Activated naive CD8-positive, alpha-beta T cell treated with anti-CD3 and anti-CD28 coated beads for 36 hours (primary cell): ENCODE data around the gene ANKRD44. TPM values are rescaled to one million over a fixed set of nuclear protein-coding genes. Genes with fewer than 3 reads are reported as not detected.

Experiments
- DNase-seq: peaks from one replicate; pipeline ENCODE4 v3.0.0; 2021
- H3K27ac Mint-ChIP-seq: one replicate; pipeline ENCODE4 v1.8.0; 2022; ENCODE audit warnings: mild to moderate bottlenecking, moderate library complexity, mixed read lengths
- H3K27me3 Mint-ChIP-seq: one replicate; pipeline ENCODE4 v1.8.0; 2022; ENCODE audit warnings: mild to moderate bottlenecking, mixed read lengths
- H3K36me3 Mint-ChIP-seq: one replicate; pipeline ENCODE4 v1.8.0; 2021; ENCODE audit warnings: mild to moderate bottlenecking, mixed read lengths
- H3K4me1 Mint-ChIP-seq: one replicate; pipeline ENCODE4 v1.8.0; 2021; ENCODE audit warnings: mixed read lengths
- H3K4me3 Mint-ChIP-seq: one replicate; pipeline ENCODE4 v1.8.0; 2022; ENCODE audit warnings: mild to moderate bottlenecking, moderate library complexity, mixed read lengths
- H3K9me3 Mint-ChIP-seq: one replicate; pipeline ENCODE4 v1.8.0; 2022; ENCODE audit warnings: mixed read lengths
- total RNA-seq, 2 experiments: library from RNA; stranded (reverse); gene quantifications; one replicate each; pipeline ENCODE4 v1.2.3, GENCODE V29; 2021

The ANKRD44 gene
- total RNA-seq, 2 experiments from 2014 or later: 118 to 121 TPM

DNA sequence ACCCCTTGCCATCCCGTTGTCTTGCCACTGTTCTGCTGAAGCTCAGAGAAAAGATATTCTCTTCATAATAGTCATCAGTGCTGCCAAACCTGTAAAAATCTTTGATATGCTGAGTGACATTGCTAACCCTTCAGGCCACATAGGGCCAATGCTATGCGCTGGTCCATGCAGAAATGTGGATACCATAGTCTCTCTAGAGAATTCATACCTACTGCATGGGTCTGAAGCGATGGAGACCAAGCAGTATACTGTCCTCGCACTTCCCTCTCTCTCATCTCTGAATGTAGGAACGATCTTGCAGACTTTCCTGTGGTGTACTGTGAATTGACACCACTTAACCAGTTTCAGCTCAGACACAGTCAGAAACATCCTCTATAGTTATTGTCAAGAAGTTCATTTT is 17.9 kb upstream of the ANKRD44 start:
- peak overlapping the region; percentile 96 for H3K27ac Mint-ChIP-seq
- peaks cover 49% of the 10 kb centered on the region for H3K4me1 Mint-ChIP-seq
- peaks cover 8% of the 10 kb centered on the region for H3K9me3 Mint-ChIP-seq
- peak overlapping the region; percentile 20 for H3K4me3 Mint-ChIP-seq
- H3K36me3 Mint-ChIP-seq: peaks cover 8% of the 10 kb centered on the region
- DNase-seq: no peak
- no peaks in the 10 kb centered on the region for H3K27me3 Mint-ChIP-seq

DNA sequence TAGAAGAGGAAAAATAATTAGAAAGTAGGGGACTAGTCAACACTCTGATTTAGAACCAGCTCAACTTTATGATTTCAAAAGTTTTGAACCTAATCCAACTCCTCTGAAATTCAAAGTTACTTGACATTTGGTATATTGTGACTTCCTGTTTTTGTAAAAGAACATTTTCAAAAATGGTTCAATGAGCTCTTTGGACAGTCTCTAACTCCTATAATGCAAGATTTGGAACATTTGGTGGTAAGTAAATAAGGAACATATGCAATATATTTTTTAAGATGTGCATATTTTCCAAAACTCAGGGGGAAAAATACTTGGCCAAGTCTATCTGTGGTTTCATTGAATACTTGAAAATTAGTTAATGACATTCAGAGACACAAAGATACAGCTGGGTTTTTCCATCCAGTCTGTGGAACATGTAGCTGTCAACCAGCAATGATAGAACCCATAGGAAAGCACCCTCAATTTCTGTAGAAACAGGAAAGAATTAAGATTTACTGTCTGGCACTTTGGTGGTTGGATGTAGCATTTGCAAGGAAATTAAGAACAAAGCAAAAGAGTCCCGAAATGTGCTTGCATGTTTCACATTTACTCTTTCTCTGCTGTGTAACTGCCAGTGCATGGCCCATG is 17.0 kb upstream of the ANKRD44 start:
- Mint-ChIP-seq H3K27ac (peak overlapping the region; percentile 96), H3K36me3 (peaks cover 8% of the 10 kb centered on the region), H3K4me3 (peak overlapping the region; percentile 53), H3K9me3 (peaks cover 8% of the 10 kb centered on the region), H3K4me1 (peaks cover 58% of the 10 kb centered on the region), H3K27me3 (no peaks in the 10 kb centered on the region)
- no peak for DNase-seq

DNA sequence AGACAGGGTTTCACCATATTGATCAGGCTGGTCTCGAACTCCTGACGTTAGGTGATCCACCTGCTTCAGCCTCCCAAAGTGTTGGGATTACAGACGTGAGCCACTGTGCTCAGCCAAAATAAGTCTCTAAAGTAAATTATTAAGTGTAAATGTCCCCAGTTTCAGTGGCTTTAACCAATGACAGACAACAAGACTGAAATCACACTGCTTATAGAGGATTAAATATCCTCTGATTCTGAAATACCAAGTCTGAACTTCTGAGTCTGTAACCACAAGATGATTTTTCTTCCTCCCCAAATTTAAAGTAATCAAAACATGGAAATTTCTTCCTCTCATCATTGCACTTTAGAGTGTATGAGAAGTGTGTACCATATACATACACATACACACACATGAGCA is 16.5 kb upstream of the ANKRD44 start:
- no peak for DNase-seq
- H3K36me3 Mint-ChIP-seq: peaks cover 8% of the 10 kb centered on the region
- no peaks in the 10 kb centered on the region for H3K27me3 Mint-ChIP-seq
- H3K4me3 Mint-ChIP-seq: peak overlapping the region; percentile 53
- peak overlapping the region; percentile 96 for H3K27ac Mint-ChIP-seq
- H3K4me1 Mint-ChIP-seq: peaks cover 61% of the 10 kb centered on the region
- H3K9me3 Mint-ChIP-seq: peaks cover 8% of the 10 kb centered on the region

DNA sequence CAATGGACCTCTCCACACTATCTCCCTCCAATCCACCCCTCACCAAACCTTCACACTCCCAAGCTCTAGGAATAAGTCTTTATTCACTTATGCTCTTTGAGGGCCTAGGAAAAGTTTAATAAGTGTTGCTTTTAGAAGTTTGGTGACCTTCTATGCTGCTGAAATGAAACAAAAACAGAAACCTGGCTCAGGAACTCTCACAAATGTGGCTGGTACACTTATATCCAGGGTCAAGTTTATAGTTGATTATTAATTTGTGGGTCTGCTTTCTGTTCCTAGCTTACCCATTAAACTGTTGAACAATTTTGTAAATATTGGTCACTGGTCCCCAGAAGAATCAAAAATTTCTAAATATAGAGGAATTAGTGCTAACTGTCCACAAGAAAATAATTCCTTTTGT is 14.2 kb upstream of the ANKRD44 start:
- no peak for DNase-seq
- Mint-ChIP-seq H3K27ac (peak overlapping the region; percentile 89), H3K4me3 (peak overlapping the region; percentile 27), H3K4me1 (peaks cover 69% of the 10 kb centered on the region), H3K9me3 (no peaks in the 10 kb centered on the region), H3K36me3 (no peaks in the 10 kb centered on the region), H3K27me3 (no peaks in the 10 kb centered on the region)

DNA sequence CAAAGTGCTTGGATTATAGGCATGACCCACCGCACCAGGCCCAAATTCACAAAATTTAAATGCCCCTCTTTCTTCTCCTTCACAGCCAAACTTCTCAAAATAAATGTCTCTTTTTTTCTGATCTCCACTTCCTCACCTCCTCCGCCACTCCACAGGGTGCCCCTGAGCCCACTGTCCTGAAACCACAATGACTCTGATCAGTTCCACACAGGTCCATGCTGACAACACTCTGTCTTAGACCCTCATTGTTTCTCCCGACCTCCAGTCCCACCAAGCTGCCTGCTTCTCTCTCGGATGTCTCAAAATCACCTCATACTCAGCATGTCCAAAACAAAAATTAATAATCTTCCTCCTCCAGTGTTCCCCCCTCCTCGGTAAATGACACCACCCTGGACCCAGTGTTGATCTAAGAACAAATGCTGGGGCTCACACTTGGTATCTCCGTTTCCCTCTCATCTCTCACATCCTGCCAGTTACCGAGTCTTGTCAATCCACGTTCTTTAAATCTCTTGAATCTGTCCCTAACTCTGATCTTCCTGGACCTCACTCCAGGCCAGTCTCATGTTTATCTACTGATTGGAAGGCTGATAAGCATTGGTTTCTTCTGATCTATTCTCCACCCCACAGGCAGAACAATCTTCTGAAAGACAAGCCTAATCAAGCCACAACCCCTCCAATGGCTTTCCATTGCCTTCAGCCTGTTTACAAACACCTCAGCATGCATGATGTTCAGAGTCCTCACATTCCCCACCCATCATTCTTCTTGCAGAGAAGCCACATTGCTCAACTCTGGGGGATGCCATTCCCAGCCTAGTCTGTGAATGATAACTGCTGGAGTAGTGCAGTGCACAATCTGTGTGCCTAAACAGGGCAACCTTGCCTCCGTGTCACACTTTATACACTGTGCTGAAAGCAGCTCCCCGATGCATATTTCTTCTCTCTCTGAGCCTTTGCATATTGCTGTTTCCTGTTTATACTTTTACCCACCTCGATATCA is 12.4 kb upstream of the ANKRD44 start:
- Mint-ChIP-seq H3K27me3 (no peaks in the 10 kb centered on the region), H3K4me3 (peak overlapping the region; percentile 65), H3K4me1 (peaks cover 62% of the 10 kb centered on the region), H3K27ac (peak overlapping the region; percentile 87), H3K9me3 (no peaks in the 10 kb centered on the region), H3K36me3 (no peaks in the 10 kb centered on the region)
- no peak for DNase-seq

DNA sequence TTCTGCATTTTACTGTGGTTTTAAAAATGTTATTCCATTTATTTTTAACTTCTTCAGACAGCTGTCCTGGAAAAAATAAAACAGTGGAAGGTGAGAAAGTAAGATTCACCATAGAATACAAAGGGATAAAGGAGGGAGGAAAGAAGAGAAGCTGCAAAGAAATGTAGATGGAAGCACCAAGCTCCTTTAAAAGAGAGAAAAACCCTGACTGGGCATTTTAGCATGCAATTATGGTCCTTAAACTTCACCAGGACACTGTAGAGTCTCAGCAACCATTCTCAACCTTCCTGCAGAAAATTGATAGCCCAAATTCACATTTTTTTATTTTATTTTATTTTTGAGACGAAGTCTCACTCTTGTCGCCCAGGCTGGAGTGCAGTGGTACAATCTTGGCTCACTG is 11.6 kb upstream of the ANKRD44 start:
- H3K27me3 Mint-ChIP-seq: no peaks in the 10 kb centered on the region
- no peaks in the 10 kb centered on the region for H3K9me3 Mint-ChIP-seq
- H3K4me1 Mint-ChIP-seq: peaks cover 56% of the 10 kb centered on the region
- peak overlapping the region; percentile 54 for H3K27ac Mint-ChIP-seq
- H3K4me3 Mint-ChIP-seq: no peak overlapping the region
- no peaks in the 10 kb centered on the region for H3K36me3 Mint-ChIP-seq
- no peak for DNase-seq

DNA sequence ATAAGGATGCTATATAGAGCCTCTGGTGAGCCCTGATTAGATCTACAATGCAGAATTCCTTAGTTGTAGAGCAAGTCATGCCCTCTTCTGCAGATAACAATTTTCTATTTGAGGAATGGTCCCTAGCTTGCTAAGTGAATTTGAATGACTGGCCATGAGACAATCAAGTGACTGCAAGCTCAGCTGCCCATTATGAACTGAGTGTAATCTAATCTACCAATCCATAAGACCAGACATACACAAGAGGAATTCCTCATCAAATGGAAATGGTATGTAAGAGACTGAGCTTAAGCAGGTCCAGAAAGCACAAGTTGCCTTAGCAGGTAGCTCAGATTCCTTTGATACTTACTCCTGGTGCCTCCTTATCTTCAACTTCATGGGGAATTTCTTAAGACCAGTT is 4.8 kb upstream of the ANKRD44 start:
- DNase-seq: no peak
- no peak overlapping the region for H3K4me3 Mint-ChIP-seq
- H3K4me1 Mint-ChIP-seq: peaks cover 46% of the 10 kb centered on the region
- no peak overlapping the region for H3K27ac Mint-ChIP-seq
- H3K9me3 Mint-ChIP-seq: no peaks in the 10 kb centered on the region
- no peaks in the 10 kb centered on the region for H3K27me3 Mint-ChIP-seq
- H3K36me3 Mint-ChIP-seq: peaks cover 2% of the 10 kb centered on the region

DNA sequence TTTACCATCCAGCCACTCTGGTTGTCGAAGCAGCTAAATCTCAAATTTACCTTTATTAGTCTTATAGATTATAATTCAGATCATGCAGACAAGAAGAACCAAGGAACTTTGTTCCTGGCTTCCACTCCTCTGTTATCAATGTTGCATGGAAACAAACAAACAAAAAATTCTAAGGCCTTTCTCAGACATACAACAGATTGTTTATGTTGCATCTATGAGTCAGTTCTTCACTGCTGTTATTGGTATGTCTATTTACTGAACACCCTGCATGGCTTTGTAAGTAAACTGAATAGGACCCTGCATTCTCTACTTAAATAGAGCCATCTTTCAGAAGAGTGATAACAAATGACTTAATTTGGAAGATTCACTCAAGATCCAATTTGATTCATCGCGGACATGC is 1.6 kb upstream of the ANKRD44 start:
- H3K9me3 Mint-ChIP-seq: no peaks in the 10 kb centered on the region
- peak overlapping the region; percentile 83 for H3K27ac Mint-ChIP-seq
- no peaks in the 10 kb centered on the region for H3K27me3 Mint-ChIP-seq
- H3K36me3 Mint-ChIP-seq: peaks cover 15% of the 10 kb centered on the region
- DNase-seq: no peak
- peaks cover 54% of the 10 kb centered on the region for H3K4me1 Mint-ChIP-seq
- no peak overlapping the region for H3K4me3 Mint-ChIP-seq

DNA sequence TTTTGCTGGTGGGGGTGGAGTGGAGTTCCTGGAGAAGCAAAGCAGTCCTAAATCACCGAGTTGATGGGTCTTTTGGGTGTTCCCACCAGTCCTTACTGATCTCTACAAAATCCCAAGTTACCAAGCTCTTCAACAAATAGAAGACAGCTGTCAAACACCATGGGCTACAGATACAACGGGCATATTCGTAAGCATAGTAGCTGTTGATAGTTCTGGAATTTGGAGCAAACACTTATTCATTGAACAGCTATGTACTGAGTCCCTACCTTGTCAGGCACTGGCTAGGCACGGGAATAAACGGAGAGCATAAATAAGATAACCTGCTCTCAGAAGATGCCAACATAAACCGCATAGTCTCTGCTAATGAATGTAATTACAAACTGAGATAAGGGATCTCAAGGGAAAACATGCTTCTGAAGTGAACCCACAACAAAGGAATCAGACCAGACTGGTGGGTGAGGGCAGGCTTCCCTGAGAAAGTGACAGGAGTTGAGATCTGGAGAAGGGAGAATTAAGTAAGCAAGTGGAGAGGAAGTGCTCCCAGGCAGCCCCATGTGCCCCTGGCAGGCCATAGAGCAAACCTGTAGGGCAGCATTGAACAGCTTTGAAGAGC is 947 bp upstream of the ANKRD44 start:
- Mint-ChIP-seq H3K9me3 (no peaks in the 10 kb centered on the region), H3K4me1 (peaks cover 59% of the 10 kb centered on the region), H3K36me3 (peaks cover 18% of the 10 kb centered on the region), H3K27me3 (no peaks in the 10 kb centered on the region), H3K4me3 (peak overlapping the region; percentile 82), H3K27ac (peak overlapping the region; percentile 83)
- DNase-seq: no peak

DNA sequence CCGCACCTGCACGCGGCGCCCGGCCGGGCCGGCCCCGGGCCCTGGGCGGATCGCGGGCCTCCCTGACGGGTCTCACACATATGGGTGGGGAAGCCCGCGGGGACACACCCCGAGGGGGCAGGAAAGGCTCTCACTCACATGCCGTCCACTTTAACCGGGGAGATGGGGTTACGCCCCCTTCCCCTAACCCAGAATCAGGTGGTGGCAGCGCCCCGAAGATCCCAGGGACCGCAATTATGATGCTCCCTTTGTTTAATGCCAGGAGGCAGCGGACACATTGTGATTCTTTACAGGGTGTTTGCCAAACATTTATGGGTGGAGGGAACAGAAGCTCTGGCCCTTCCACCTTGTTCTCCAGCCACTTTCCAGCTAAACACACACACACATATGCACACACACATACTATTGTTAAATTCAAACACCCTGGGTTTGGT is 424 bp upstream of the ANKRD44 start:
- DNase-seq: no peak
- Mint-ChIP-seq H3K4me3 (peak overlapping the region; percentile 82), H3K27ac (peak overlapping the region; percentile 83), H3K9me3 (no peaks in the 10 kb centered on the region), H3K36me3 (peaks cover 23% of the 10 kb centered on the region), H3K27me3 (no peaks in the 10 kb centered on the region), H3K4me1 (peaks cover 63% of the 10 kb centered on the region)

DNA sequence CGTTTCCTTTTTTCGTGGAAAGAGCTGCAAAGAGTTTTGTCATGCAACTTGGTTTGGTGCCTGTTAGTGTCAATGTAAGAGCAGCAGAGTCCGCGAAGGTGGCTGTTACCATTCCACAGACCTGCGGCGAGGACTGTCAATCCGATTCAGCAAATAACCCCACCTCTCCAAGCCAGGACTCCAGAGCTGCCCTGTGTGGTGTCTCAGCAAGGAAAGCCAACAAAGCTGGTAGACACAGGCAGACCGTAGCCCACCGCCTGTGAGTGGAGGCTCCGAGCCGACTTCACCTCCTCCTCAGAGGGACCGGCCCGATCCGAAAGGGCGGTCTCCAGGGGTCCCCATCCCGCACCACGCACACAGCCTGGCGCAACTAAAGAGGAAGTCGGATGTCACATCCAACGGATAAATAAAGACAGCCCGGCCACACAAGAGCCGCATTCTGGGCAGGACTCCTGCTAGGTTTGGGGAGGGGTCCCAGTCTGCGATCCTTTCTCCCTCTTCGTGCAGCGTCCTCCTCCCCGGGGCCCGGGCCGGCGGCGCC is 819 bp downstream of the ANKRD44 start:
- Mint-ChIP-seq H3K27ac (peak overlapping the region; percentile 90), H3K9me3 (no peaks in the 10 kb centered on the region), H3K36me3 (peaks cover 30% of the 10 kb centered on the region), H3K4me3 (peak overlapping the region; percentile 86), H3K4me1 (peaks cover 68% of the 10 kb centered on the region), H3K27me3 (no peaks in the 10 kb centered on the region)
- DNase-seq: peak; percentile 57

DNA sequence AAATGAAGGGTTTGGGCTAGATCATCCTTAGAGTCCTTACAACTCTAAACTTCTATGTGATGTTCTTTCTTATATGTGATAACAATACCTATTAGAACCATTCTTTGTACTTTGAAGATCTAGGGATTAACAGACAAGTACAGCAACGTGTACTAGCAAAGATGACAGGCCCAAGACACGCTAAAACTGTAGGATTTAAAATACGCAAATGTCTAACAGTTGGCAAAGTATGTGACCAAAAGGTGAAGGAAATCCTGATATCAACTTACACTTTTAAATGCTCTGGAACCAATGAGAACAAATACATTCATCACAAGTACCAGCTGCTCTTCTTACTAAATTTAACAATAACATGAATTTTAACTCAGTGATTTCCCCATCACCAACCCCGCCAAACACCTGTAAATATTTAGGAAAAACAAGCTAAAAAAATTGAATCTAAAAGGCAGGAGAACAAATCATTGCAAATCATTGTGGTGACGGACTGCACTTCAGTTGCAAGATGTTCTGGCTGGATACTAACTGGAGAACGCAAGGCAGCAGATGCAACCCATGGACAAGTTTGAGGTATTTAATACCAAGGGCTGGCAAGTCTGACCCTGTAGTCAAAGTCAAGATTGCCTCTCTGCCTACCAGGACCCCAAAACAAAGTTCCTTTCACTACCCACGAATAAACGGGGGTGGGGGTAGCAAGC is 1.4 kb downstream of the ANKRD44 start:
- Mint-ChIP-seq H3K9me3 (no peaks in the 10 kb centered on the region), H3K27ac (peak overlapping the region; percentile 90), H3K36me3 (peaks cover 30% of the 10 kb centered on the region), H3K4me1 (peaks cover 70% of the 10 kb centered on the region), H3K27me3 (no peaks in the 10 kb centered on the region), H3K4me3 (peak overlapping the region; percentile 86)
- DNase-seq: no peak

DNA sequence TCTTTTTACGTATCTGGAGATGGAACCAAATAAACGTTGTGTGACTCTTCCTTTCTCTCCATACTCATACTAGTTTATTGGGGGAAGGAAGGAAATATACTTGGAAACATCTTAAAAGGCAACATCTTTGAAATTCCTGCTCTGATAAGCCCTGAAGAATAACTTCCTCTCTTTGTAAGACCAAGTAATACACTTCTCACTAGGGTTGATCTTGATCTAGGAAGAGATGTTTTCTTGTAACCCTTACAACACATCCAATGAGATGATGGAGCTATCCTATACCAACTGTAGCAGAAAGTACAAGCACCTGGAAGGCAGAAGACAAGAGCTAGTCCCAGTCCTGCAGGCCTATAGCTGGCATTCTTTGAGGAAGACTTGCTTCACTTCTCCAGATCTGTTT is 2.0 kb downstream of the ANKRD44 start:
- Mint-ChIP-seq H3K27me3 (no peaks in the 10 kb centered on the region), H3K27ac (peak overlapping the region; percentile 90), H3K4me1 (peaks cover 70% of the 10 kb centered on the region), H3K36me3 (peaks cover 30% of the 10 kb centered on the region), H3K4me3 (peak overlapping the region; percentile 86), H3K9me3 (no peaks in the 10 kb centered on the region)
- no peak for DNase-seq

DNA sequence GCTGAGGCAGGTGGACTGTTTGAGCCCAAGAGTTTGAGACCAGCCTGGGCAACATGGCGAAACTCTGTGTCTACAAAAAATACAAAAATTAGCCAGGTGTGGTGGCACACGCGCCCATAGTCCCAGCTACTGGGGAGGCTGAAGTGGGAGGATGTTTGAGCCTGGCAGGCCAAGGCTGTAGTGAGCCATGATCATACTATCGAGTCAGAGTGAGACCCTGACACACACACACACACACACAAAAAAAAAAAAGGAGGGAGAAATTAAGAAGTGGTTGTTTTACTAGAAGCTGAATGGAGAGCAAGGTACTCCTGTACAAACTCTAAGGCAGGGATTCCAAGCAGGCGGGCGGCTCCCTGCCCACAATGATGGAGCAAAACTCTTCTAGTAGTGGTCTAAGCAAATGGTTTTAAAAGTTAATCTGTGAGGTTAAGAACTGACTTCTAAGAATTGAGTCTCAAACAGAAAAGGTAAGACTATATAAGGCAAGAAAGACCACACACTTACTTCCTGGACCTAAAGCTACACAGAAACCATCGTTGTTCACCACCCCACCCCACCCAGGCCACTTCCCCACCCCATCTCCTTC is 2.6 kb downstream of the ANKRD44 start:
- peak; percentile 66 for DNase-seq
- Mint-ChIP-seq H3K9me3 (no peaks in the 10 kb centered on the region), H3K27ac (peak overlapping the region; percentile 90), H3K4me1 (peaks cover 71% of the 10 kb centered on the region), H3K27me3 (no peaks in the 10 kb centered on the region), H3K4me3 (peak overlapping the region; percentile 86), H3K36me3 (peaks cover 32% of the 10 kb centered on the region)
